Posterior cingulate gyrus (tissue), 11 donors: ENCODE results near the gene C1R.

ENCODE experiments used
- DNase-seq, 10 donors: peaks; one replicate each; pipeline versions ENCODE4 v3.0.0 to v3.0.0-alpha.2; 2020 to 2021; ENCODE audit warnings: mixed read lengths in 3 of 10
- intact Hi-C: fragments of 100-400 bp; cut with DNase I; formaldehyde crosslinking; loops from one replicate; pipeline ENCODE4 v1.15.1; 2023

C1R gene

DNA sequence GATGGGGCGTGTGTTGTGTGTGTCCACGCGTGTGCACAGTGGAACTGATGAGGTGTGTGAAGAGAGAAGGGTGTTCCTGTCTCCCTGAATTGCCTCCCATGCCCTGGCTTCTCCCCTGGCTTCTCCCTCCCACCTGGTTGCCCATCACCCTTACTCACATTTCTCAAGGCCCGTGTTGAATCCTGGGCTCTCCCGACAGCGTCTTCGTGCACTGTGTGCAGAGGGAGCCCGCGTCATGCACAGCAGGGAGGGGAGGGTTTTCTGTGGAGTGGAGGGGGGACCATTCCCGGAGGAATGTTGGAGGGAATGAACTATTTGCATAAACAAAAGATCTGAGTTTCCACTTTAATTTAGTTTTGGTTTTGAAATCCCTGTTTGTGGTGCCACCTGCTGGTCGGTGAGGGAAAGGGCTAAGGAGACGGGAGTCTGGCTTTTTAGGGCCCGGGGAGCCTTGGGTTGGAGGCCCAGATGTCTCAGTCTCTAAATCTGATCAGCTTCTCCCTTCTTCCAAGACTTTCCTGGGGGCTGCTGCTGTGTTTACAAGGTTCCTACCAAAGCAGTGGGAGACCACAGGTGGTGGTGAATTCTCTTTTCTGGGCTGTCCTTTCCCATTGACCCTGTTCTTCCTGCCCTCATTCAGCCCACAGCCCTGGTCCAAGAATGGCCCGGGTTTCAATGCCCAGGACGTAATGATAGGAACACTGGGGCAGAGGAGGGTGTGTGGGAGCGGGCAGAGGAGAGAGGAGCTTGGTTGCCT lies at the start of gene C1R:
TSS of gene C1R (minus strand) at position 217 of the 757 bp plus-strand sequence. CDS start at position 160, 57 bp downstream.
- intact Hi-C loops = loop anchor here (5.0 to 10.0 kb wide), 2 partner anchors 75 to 118 kb away; partner anchors contain the start of genes EMG1, LPCAT3 and PHB2
- peak in 7 of 10 donors; percentile 63 to 92 (median 69) for DNase-seq

DNA sequence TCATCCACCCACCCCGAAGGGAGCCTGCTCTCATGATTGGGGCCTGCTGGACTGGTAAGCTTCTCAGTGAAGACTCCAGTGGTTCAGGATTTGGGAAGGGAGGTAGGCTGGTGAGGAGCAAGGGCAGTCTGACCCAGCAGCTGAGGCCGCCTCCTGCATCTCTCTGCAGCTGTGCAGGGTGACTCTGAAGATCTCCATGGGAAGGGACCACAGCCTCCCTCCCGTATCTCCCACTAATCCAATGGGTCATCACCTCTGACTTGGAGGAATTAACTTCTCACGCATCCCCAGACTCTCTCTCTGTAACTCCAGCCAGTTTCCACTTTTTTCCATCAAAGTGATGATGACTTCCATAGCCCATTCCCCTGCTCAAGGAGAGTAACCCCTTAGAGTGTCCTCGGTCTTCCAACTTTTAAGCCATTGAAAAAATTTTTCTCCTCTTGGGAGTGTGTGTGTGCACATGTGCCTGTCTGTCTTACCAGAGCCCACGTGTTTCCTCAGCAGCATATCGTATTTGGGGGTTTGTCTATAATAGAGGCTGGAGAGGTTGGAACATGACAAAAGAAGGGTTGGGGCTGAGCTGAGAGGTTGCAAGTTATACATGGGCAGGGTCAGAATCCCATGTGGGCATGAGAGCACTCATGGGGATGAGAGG lies 49.2 kb upstream of the C1R start:
- intact Hi-C loops = loop anchor here (10.0 kb wide), 1 partner anchor 503 kb away; no protein-coding TSS in a partner anchor
- DNase-seq = peak in 1 of 10 donors; percentile 31

DNA sequence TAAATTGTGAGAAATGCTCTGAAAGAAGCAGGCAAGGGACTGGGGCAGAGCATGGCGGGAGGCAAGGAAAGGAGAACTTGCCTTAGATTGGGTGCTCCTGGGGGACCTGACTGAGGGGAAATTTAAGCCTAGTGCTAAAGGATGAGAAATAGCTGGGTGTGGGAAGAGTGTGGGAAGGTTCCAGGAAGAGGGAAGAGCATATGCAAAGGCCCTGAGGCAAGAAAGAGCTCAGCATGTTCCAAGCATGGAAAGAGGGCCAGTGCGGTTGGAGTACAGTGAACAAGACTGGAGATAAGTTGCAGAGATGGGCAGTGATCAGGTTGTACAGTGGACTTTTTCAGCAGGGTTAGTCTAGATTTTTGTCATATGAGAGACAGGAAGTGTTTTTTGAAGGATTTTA lies 47.0 kb upstream of the C1R start:
- no peak for DNase-seq
- intact Hi-C loops = no loop called here

DNA sequence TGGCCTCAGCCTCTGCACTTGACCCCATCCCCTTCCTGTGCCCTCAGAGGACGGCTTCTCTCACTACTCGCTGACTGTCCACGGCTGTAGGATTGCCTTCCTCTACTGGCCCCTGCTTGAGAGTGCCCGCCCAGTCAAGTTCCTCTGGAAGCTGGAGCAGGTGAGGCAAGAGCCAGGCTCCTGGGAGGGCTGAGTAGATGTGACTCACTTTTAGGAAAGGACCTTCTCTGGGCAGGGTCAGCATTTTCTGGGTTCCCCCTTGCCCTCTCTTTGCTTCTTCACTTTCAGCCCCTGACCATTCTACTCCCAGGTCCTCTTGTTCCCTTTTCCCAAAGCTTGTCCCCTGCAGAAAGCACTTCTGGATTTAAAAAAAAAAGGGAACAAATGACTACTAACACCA lies 45.7 kb upstream of the C1R start:
- DNase-seq = no peak
- intact Hi-C loops = no loop called here

DNA sequence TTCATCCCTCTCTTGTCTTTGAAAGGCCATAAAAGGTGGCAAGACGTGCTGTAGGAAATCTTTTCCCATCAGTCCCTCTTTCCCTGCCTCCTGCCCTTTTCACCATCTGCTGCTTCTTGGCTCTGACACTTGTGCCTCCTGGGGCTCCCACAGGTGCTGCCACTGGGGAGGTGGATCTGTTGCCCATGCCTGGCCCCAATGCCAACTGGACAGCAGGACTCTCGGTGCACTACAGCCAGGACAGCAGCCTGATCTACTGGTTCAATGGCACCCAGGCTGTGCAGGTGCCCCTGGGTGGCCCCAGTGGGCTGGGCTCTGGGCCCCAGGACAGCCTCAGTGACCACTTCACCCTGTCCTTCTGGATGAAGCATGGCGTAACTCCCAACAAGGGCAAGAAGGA lies 44.4 kb upstream of the C1R start:
- peak in 1 of 10 donors; percentile 22 for DNase-seq

DNA sequence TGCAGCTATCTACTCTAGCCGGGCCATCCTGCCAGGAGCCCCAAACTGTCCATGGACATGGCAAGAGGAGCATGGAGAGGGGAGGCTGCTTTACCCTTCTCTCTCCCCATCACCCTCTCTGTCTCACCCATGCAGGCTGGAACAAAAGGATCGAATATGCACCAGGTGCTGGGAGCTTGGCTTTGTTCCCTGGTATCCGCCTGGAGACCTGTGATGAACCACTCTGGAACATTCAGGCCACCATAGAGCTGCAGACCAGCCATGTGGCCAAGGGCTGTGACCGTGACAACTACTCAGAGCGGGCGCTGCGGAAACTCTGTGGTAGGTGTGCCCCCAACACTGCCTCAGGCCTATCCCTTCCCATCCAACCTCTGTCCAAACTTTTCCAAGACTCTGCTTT lies 43.8 kb upstream of the C1R start:
- DNase-seq = peak in 1 of 10 donors; percentile 32
- intact Hi-C loops = no loop called here

More for the DNA sequence above, 44.4 kb upstream of the C1R start:
- intact Hi-C loops = no loop called here

DNA sequence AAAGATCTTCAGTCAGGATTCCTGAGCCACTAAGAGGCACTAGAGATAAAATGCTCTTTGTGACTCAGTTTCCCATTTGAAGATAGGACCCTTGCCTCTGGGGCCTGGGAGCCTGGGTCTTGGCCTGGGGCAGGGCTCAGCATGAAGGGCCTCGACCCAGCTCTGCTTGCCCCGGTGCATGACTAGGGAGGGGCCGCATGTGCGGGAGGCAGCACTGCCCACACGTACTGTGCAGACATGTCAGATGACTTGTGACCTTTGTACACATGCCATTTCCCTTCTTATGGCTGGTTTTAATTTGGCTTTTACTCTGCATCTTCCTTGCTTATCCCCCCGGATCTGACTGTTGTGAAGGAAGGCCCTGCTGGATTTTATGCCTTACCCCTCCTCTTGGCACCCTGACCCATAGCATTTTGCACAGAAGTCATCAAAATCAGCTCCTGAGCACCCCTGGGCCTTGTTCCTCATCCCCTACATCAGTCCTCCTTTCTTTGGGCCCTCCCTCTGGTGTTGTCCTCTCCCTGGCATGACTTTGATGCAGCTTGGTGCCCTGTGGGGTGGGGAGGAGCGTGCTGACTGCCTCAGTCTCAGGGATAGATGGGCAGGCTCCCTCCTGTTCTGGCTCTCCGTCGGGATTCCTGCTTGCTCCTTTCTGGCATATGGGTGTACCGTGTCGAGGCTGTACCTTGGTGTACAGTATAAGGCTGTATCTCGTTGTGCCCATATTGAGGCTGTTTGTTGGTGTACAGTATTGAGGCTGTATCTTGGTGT lies 42.3 kb upstream of the C1R start:
- peak in 1 of 10 donors; percentile 78 for DNase-seq
- intact Hi-C loops = loop anchor here (5.0 kb wide), 1 partner anchor 58 kb away; no protein-coding TSS in a partner anchor

DNA sequence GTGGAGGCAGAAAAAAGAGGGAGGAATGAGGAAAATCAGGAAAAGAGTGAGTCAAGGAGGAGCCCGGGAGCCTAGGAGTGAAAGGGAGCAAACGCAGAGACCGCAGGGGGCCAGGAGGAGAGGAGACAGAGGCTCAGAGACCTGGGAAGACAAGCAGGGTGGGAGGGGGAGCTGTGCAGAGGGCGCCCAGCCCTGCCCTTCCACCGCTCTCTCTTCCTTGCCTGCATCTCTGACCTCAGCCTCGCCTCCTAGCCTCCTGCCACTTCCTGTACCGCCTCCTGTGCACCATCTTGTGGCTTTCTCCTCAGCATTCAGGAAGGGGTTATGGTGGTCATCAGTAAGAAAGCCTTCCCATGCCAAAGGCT lies 39.2 kb upstream of the C1R start:
- DNase-seq = peak in 1 of 10 donors; percentile 67
- intact Hi-C loops = loop anchor here (5.0 kb wide), 1 partner anchor 61 kb away; no protein-coding TSS in a partner anchor

DNA sequence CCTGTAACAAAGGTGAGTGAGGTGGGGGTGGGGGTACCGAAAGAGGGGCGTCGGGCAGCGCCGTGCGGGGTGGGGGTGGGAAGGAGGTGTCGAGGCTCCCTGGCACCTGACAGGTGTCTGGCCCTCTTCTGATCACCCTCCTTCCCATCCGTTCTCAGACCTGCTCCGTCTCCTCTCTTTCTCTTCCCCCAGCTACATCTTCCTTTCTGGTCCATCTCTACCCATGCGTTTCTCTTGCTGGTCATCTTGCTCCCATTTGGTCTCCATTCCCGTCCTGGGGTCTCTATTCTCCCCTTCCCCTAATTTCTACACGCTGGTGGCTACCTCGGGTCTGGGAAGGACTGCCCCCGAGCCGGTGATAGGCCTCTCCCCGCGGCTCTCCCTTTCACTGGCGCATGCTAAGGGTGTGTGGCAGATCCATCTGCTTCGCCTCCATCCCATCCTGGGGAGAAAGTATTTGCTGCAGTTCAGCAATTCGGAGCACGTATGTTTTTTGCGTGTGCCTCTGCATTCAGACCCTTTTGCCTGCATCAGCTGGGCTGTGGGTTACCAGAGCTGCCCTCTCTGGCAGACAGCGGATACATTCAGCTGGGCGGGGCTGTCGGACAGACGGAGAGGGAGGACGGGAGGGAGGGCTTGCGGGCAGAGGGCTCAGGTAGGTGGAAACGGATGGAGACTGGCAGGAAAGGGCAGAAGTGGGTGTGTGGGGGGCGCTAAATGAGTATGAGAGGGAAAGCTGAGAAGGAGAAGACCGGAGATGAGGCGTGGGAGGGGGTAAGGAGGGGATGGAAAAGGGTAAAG lies 38.7 kb upstream of the C1R start:
- DNase-seq = peak; percentile 43 to 96 (median 66)
- intact Hi-C loops = loop anchor here (5.0 kb wide), 1 partner anchor 61 kb away; no protein-coding TSS in a partner anchor

DNA sequence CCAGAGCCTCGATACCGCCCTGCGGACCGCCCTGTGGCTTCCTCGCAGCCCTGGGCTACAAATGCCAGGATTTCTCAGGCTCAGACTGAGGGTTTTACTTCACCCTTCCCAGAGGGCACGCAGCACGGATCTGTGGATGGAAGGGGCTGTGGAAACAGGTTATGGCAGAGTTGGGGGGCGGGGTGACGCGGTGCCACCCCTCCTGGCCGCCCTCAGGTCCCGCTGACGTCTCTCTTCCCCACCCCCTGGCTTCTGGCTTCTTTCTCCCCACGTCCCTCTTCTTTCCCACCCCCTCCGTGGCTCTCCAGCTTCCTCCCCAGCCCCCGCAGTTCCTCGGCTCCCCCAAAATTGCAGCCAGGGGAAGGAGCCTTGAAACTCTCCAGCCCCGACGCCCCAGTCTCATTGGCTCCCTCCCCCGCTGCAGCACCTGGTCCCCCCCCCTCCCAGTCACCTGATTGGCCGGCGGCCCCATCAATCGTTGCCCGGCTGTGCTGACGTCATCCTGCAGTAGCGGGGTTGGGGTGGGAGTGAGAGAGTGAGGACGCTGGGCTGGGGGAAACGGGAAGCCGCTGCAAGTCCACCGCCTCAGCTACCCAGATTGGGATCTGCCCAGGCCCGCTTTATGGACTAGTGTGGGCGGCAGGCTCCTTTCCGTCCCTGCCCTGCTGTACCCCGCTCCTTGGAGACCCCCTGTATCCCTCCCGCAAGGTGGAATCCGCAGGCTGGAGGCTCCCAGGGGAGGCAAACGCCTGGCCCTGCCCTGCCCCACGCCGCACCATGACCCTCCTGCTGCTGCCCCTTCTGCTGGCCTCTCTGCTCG lies 37.8 kb upstream of the C1R start, which contains the start of gene CLSTN3:
TSS of gene CLSTN3 (plus strand) at position 500 of the 820 bp plus-strand sequence. CDS start at position 778, 278 bp downstream.
- DNase-seq = peak; percentile 64 to 97 (median 85)
- intact Hi-C loops = loop anchor here (5.0 kb wide), 1 partner anchor 62 kb away; no protein-coding TSS in a partner anchor

DNA sequence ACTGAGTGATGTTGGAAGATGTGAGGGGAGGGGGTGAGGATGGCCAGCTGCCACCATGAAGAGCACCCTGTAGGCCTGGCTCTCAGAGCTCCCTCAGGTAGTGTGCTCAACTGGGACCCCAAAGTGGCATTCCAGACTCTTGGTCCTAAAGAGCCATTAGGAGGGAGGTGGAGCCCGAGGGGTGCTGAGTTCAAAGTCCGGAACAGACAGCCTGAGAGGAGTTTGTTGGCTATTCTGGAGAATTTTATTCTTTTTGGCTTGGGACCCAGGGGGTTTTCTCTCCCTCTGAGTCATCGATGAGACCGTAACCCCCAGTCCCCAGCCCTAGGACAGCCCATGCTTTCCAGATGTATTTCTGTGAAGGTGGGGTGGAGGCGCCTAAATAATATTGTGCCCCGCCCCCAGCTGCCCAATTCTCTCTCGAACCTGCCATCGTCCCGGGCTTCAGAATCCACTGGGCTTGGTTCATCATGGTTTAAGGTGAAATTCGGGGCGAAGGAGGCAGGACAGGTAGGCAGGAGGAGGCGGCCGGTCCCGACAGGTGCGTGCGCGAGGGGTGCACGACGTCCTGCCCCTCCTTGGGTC lies 37.1 kb upstream of the C1R start:
- intact Hi-C loops = no loop called here
- no peak for DNase-seq

DNA sequence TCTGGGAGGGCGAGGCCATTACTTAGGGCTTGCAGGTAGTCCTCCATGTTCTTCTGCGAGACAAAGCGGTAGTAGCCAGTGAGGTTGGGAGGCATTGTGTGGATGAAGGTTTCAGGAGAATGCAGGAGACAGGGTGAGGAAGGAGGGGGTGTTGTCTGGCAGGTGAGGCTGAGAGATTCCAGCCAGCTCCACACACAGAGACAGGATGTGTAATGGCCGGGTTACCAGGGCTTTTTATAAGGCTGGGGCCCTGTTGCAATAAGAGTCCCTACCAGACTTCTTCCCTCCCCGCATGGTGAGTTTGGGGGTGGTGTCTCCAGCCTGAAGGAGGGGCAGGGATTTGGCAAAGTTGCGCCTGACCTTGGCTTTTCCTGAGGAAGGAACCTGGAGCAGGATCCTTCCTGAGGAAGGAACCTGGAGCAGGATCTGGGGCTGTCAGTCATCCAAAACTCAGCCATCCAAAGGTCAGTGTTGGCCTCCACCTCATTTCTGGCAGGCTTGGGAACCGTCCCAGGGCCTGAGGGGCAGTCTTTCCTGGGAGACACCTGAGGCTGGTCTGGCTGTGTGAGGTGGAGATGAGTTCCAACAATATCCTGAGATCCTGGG lies 36.5 kb upstream of the C1R start, which contains the start of gene RBP5:
TSS of gene RBP5 (minus strand) at position 209 of the 606 bp plus-strand sequence. CDS start at position 95, 114 bp downstream.
- DNase-seq = peak in 1 of 10 donors; percentile 51

DNA sequence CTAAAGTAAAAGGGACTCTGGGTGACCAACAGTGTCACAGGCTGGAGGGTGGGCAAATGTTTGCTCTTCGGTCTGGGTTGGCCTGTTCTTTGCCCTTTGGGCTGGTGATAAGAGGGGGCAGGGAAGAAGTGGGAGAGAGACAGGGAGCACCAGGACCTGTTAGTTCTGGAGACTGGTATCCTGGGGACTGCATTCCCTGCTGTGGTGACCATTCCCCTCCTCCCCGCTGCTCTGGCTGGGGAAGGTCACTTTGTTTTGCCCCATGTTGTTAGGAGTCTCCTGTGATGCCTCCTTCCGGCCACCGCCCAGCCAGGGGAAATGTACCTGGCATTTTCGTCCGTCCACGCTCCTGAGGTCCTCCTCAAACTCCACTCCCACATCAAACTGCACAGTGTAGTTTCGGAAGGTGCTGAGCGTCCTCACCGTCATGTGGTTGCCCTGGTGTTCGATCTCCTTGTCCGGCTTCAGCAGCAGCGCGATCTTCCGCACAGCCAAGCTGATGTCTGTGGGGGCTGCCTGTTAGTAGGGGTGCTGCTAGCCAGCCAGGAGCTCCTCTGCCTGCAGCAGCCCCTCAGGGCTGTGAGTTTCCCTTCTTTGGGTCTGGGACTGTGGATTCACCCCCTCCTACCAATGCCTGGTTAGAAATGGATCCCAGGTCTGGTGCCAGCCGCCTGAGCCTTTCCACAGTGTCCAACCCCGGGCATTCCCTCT lies 35.8 kb upstream of the C1R start:
- DNase-seq = peak in 1 of 10 donors; percentile 48
- intact Hi-C loops = no loop called here

More for the DNA sequence above, 36.5 kb upstream of the C1R start, which contains the start of gene RBP5:
- intact Hi-C loops = no loop called here

DNA sequence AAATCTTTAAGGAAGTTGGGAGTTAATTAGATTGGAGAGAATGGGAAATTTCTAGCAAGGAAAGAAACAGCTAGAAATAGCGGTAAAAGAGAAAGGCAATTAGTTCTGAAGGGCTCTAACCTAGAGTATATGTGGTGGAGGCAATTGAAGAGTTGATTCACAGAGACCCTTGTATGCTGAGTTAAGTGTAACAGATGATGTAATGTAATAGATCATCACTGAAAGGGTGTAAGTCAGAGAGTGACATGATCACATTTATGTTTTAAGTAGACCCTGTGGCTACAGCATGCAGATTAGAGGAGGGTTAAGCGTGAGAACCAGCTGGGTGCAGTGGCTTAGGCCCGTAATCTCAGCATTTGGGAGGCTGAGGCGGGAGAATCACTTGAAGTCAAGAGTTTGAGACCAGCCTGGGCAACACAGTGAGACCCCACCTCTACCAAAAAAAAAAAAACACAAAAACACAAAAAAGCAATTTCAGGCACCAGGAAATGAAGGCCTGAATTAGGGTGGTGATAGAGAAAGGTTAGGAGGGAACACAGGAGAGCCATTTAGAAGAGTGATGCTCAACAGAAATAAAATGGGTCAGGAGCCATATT lies 33.5 kb upstream of the C1R start:
- intact Hi-C loops = no loop called here
- DNase-seq = no peak

DNA sequence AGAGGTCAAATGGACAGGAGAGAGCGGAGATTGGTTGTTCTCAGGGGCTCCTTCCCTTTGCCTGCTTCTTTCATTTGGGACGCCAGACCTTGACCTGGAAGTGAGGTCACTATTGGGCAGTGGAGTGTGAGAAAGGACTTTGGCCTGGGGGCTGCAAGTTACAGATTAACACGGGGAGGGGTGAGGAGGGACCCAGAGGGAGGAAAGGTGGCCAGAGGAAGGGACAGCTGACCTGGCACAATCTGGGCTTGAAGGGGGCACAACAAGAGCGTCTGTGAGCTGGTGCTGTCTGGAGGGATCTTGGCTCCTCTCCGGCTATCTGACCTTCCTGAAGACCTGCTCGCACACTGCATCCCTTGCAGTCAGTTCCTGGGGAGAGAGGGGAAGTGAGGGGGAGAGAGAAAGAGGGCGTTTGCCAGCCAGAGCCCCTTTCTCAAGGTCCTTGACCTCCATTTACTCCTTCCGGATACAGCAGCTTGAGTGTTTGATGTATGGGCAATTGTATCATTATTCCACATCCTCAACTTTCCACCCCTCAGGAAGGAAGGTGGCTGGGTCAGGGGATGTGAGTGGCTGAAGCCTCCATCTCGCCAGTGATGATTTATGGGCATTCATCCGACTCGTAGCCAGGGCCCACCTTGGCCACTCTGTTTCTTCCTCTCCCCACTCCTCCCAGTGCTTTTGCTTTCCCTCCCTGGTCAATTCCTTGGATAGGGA lies 31.7 kb upstream of the C1R start:
- intact Hi-C loops = no loop called here
- DNase-seq = no peak
